A673 (cell line): ENCODE results near the gene STEAP4. TPM values are rescaled to one million over a fixed set of nuclear protein-coding genes. Genes with fewer than 3 reads are reported as not detected.

Experiments used
- BruUV-seq: library from RNA; stranded (reverse); fragments of 400-500 nt; replicated peaks from 2 replicates; lab custom pipeline; 2021; lab: Mats Ljungman, UMichigan
- CTCF ChIA-PET: fragments of 300-600 bp; sonication (Branson Sonifier 250); formaldehyde crosslinking; loops from one replicate; lab custom pipeline; 2022; ENCODE audit warnings: antibody characterized with exemption; lab: Charles Lee
- POLR2A ChIA-PET: fragments of 300-600 bp; sonication (Branson Sonifier 250); formaldehyde crosslinking; loops from one replicate; lab custom pipeline; 2022; ENCODE audit warnings: antibody characterized with exemption; ENCODE audit not compliant: low non-redundant PET; lab: Charles Lee
- DNase-seq: peaks from one replicate; pipeline ENCODE4 v3.0.0-alpha.2; 2015; ENCODE audit warnings: low spot score
- H3K27ac ChIP-seq: fragments of 200-600 bp; sonication (generic); 2 replicates; pipeline ENCODE4 v1.5.1; 2016; ENCODE audit warnings: mixed run types, low read depth, mild to moderate bottlenecking, mixed read lengths, antibody characterized with exemption, low read length; ENCODE audit not compliant: poor library complexity, severe bottlenecking
- H3K27me3 ChIP-seq: fragments of 200-600 bp; sonication (generic); replicated peaks from 2 replicates; pipeline ENCODE4 v1.6.1; 2017; ENCODE audit warnings: mixed run types, low read depth, mild to moderate bottlenecking, mixed read lengths, antibody characterized with exemption, low read length; ENCODE audit not compliant: insufficient read depth, poor library complexity
- H3K36me3 ChIP-seq: fragments of 200-600 bp; sonication (generic); 2 replicates; pipeline ENCODE4 v1.6.1; 2016; ENCODE audit warnings: mixed run types, mild to moderate bottlenecking, mixed read lengths, antibody characterized with exemption, low read length; ENCODE audit not compliant: insufficient read depth, poor library complexity, severe bottlenecking
- H3K4me1 ChIP-seq: fragments of 200-600 bp; sonication (generic); 2 replicates; pipeline ENCODE4 v1.6.1; 2017; ENCODE audit warnings: mixed run types, mild to moderate bottlenecking, mixed read lengths, antibody characterized with exemption, low read length; ENCODE audit not compliant: insufficient read depth, poor library complexity, severe bottlenecking
- H3K4me3 ChIP-seq: fragments of 200-600 bp; sonication (generic); 2 replicates; pipeline ENCODE4 v1.5.1; 2016; ENCODE audit warnings: low read depth, mixed run types, mild to moderate bottlenecking, mixed read lengths, low read length; ENCODE audit not compliant: poor library complexity, severe bottlenecking
- H3K9me3 ChIP-seq: fragments of 200-600 bp; sonication (generic); 2 replicates; pipeline ENCODE4 v1.6.1; 2016; ENCODE audit warnings: mixed run types, low read depth, mild to moderate bottlenecking, mixed read lengths, antibody characterized with exemption, low read length; ENCODE audit not compliant: poor library complexity, severe bottlenecking
- EZH2 ChIP-seq: fragments of 200-600 bp; sonication (generic); IDR thresholded peaks from 2 replicates; pipeline ENCODE4 v1.6.1; 2017; ENCODE audit warnings: borderline replicate concordance, low read depth, mild to moderate bottlenecking, mixed read lengths, antibody characterized with exemption, low read length; ENCODE audit not compliant: poor library complexity, severe bottlenecking
- intact Hi-C: fragments of 100-400 bp; cut with micrococcal nuclease; formaldehyde crosslinking; loops from one replicate; pipeline ENCODE4 v1.10.0; 2022; ENCODE audit not compliant: unreplicated experiment
- total RNA-seq: library from RNA; stranded (reverse); gene quantifications from 2 replicates; pipeline ENCODE4 v1.2.3, GENCODE V29; 2021
- TF ChIP-seq, protein P1 (sequence below): fragments of 300-800, 200-600 bp; sonication (generic); conservative IDR thresholded peaks from 2 replicates; pipeline ENCODE4 v1.5.1; 2017; ENCODE audit warnings: low read depth, mild to moderate bottlenecking, antibody characterized with exemption, low read length, moderate library complexity, mixed read lengths

STEAP4 gene
- total RNA-seq, 1 experiment from 2014 or later: not detected

DNA sequence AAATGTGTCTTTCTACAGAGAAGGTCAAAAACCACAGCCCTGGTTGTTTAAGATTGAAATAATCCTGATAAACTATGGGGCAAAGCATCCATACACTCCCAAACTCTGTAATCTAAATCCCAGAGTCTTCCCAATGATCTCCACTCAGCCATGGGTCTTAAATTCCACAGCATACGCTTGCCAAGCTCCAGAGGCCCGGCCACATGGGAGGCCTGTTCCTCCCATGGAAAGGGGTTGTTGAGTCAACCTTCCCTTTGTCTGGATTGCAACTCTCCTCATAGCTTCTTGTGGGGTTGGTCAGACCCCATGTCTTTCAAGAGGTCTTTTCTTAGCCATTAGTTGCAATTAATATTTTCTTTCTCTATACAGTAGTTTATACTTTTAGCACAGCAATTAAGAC, 718 bp upstream of the STEAP4 start:
- BruUV-seq: no TSS peak
- ChIA-PET CTCF (no interaction called here), POLR2A (no interaction called here)
- no peak for DNase-seq
- no peak overlapping the region for H3K4me3 ChIP-seq
- TF ChIP-seq EZH2: no peak
- TF ChIP-seq, protein P1, sequence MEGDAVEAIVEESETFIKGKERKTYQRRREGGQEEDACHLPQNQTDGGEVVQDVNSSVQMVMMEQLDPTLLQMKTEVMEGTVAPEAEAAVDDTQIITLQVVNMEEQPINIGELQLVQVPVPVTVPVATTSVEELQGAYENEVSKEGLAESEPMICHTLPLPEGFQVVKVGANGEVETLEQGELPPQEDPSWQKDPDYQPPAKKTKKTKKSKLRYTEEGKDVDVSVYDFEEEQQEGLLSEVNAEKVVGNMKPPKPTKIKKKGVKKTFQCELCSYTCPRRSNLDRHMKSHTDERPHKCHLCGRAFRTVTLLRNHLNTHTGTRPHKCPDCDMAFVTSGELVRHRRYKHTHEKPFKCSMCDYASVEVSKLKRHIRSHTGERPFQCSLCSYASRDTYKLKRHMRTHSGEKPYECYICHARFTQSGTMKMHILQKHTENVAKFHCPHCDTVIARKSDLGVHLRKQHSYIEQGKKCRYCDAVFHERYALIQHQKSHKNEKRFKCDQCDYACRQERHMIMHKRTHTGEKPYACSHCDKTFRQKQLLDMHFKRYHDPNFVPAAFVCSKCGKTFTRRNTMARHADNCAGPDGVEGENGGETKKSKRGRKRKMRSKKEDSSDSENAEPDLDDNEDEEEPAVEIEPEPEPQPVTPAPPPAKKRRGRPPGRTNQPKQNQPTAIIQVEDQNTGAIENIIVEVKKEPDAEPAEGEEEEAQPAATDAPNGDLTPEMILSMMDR: no peak
- no peaks in the 10 kb centered on the region for H3K4me1 ChIP-seq
- H3K27ac ChIP-seq: no peak overlapping the region
- no peaks in the 10 kb centered on the region for H3K9me3 ChIP-seq
- H3K27me3 ChIP-seq: peaks cover 27% of the 10 kb centered on the region
- intact Hi-C loops: no loop called here
- H3K36me3 ChIP-seq: no peaks in the 10 kb centered on the region

DNA sequence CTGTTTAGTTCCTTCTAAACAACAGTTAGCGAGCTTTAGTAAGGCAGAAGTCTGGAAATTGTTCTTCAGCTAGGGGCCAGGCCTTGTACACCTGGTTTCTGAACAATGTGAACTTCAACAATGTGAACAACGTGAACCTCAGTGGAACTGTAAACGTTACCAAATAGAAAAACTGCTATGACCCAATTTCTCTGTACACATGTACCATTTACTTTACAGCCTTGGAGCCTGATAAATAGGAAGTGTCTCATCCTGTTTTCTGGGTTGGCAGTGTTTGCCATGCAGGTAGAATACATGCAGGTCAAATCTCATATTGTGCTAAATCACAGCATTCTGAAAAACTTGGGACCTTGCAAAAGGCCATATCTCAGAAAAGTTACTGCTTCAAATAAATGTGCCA, 1.6 kb downstream of the STEAP4 start:
- H3K4me1 ChIP-seq: no peaks in the 10 kb centered on the region
- H3K4me3 ChIP-seq: no peak overlapping the region
- H3K27me3 ChIP-seq: peaks cover 27% of the 10 kb centered on the region
- no peaks in the 10 kb centered on the region for H3K9me3 ChIP-seq
- DNase-seq: no peak
- H3K36me3 ChIP-seq: no peaks in the 10 kb centered on the region
- BruUV-seq: no TSS peak
- intact Hi-C loops: no loop called here
- H3K27ac ChIP-seq: no peak overlapping the region
- CTCF ChIA-PET: no interaction called here
- no peak for TF ChIP-seq EZH2
- TF ChIP-seq, protein P1: no peak
- POLR2A ChIA-PET: no interaction called here

DNA sequence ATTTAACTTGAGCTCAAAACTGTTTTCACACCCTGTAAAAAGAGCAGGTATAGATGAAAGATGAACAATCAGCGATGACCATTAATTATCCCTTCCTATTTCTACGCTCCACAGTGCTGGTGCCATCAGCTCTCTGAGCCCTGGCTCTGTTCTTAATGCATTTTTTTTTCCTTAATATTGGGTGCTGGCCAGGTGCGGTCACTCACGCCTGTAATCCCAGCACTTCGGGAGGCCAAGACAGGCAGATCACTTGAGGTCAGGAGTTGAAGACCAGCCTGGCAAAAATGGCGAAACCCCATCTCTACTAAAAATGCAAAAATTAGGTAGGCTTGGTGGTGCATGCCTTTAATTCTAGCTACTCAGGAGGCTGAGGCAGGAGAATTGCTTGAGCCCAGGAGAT, 4.2 kb downstream of the STEAP4 start:
- intact Hi-C loops: no loop called here
- DNase-seq: no peak
- TF ChIP-seq, protein P1: no peak
- no peak for TF ChIP-seq EZH2
- Histone ChIP-seq H3K27me3 (peaks cover 21% of the 10 kb centered on the region), H3K36me3 (no peaks in the 10 kb centered on the region), H3K9me3 (no peaks in the 10 kb centered on the region), H3K27ac (no peak overlapping the region), H3K4me1 (no peaks in the 10 kb centered on the region), H3K4me3 (no peak overlapping the region)
- ChIA-PET POLR2A (no interaction called here), CTCF (no interaction called here)
- BruUV-seq: no TSS peak
